ENCODE results near the gene ZFP36L2. TPM values are rescaled to one million over a fixed set of nuclear protein-coding genes. Genes with fewer than 3 reads are reported as not detected.

ZFP36L2 gene
- total RNA-seq, 4 donors from 2014 or later: 81.7 to 117 (median 85.7) TPM

- TF ChIP-seq CTCF (IDR thresholded peaks at IDR 0.05) (no peak), POLR2AphosphoS5 (IDR thresholded peaks at IDR 0.05) (no peak), POLR2A (IDR thresholded peaks at IDR 0.05; ENCODE audit: low read depth) (no peak), EP300 (IDR thresholded peaks at IDR 0.05) (no peak)
- peaks cover 51 to 63% (median 59%) of the 10 kb centered on the region in 4 donors for H3K4me1 ChIP-seq
- WGBS: 45% methylated on average over 8 of the region's 11 CpGs
- no peaks in the 10 kb centered on the region for H3K9me3 ChIP-seq
- H3K27ac ChIP-seq (replicated peaks in 1 of 4): peak overlapping the region; percentile 97 to 100 (median 98)
- H3K4me3 ChIP-seq: peak overlapping the region in 1 of 4 donors; percentile 4
- intact Hi-C loops (cut with DNase I): no loop called here
- H3K27me3 ChIP-seq: no peaks in the 10 kb centered on the region
- H3K36me3 ChIP-seq: peaks cover 0 to 6% (median 2%) of the 10 kb centered on the region in 4 donors
- no peak for DNase-seq (ENCODE audit: extremely low spot score)
Observed at GRCh38 chr2:43217228-43218154, 8.9 kb downstream of the ZFP36L2 start.

GRCh38 chr2:43216629-43217028, 9.8 kb downstream of the ZFP36L2 start:
- Histone ChIP-seq H3K4me3 (no peak overlapping the region), H3K4me1 (peaks cover 42 to 54% (median 51%) of the 10 kb centered on the region in 4 donors), H3K27me3 (no peaks in the 10 kb centered on the region), H3K9me3 (no peaks in the 10 kb centered on the region), H3K27ac (replicated peaks in 1 of 4) (peak overlapping the region in 2 of 4 donors; percentile 47 to 97), H3K36me3 (no peaks in the 10 kb centered on the region)
- TF ChIP-seq EP300 (IDR thresholded peaks at IDR 0.05) (no peak), POLR2A (IDR thresholded peaks at IDR 0.05; ENCODE audit: low read depth) (no peak), CTCF (IDR thresholded peaks at IDR 0.05) (no peak), POLR2AphosphoS5 (IDR thresholded peaks at IDR 0.05) (no peak)
- intact Hi-C loops (cut with DNase I): no loop called here
- WGBS: 94% methylated on average over 8 of the region's 8 CpGs
- DNase-seq (ENCODE audit: extremely low spot score): no peak

- peaks cover 37 to 49% (median 47%) of the 10 kb centered on the region in 4 donors for H3K4me1 ChIP-seq
- H3K27ac ChIP-seq (replicated peaks in 1 of 4): peak overlapping the region in 1 of 4 donors; percentile 47
- H3K36me3 ChIP-seq: no peaks in the 10 kb centered on the region
- H3K9me3 ChIP-seq: no peaks in the 10 kb centered on the region
- 79% methylated on average over 6 of the region's 6 CpGs for WGBS
- H3K27me3 ChIP-seq: peaks cover 0 to 3% (median 0%) of the 10 kb centered on the region in 4 donors
- TF ChIP-seq POLR2AphosphoS5 (IDR thresholded peaks at IDR 0.05) (no peak), EP300 (IDR thresholded peaks at IDR 0.05) (no peak), POLR2A (IDR thresholded peaks at IDR 0.05; ENCODE audit: low read depth) (no peak)
- intact Hi-C loops (cut with DNase I): no loop called here
- no peak overlapping the region for H3K4me3 ChIP-seq
- DNase-seq (ENCODE audit: extremely low spot score): no peak
Observed at GRCh38 chr2:43215673-43216255, 10.6 kb downstream of the ZFP36L2 start.

GRCh38 chr2:43214253-43214652, 12.2 kb downstream of the ZFP36L2 start:
- intact Hi-C loops (cut with DNase I): no loop called here
- no peak for TF ChIP-seq CTCF (IDR thresholded peaks at IDR 0.05)
- no peak for TF ChIP-seq POLR2AphosphoS5 (IDR thresholded peaks at IDR 0.05)
- no peak for TF ChIP-seq EP300 (IDR thresholded peaks at IDR 0.05)
- TF ChIP-seq POLR2A (IDR thresholded peaks at IDR 0.05; ENCODE audit: low read depth): no peak
- peaks cover 33 to 47% (median 38%) of the 10 kb centered on the region in 4 donors for H3K4me1 ChIP-seq
- H3K27ac ChIP-seq (replicated peaks in 1 of 4): no peak overlapping the region
- H3K9me3 ChIP-seq: no peaks in the 10 kb centered on the region
- peaks cover 0 to 3% (median 0%) of the 10 kb centered on the region in 4 donors for H3K27me3 ChIP-seq
- H3K4me3 ChIP-seq: no peak overlapping the region
- DNase-seq (ENCODE audit: extremely low spot score): no peak
- H3K36me3 ChIP-seq: no peaks in the 10 kb centered on the region
- WGBS: 91% methylated on average over 5 of the region's 5 CpGs

- Histone ChIP-seq H3K27ac (replicated peaks in 1 of 4) (peak overlapping the region in 3 of 4 donors; percentile 7 to 42 (median 8)), H3K4me1 (peaks cover 19 to 34% (median 25%) of the 10 kb centered on the region in 4 donors), H3K4me3 (no peak overlapping the region), H3K36me3 (no peaks in the 10 kb centered on the region), H3K9me3 (no peaks in the 10 kb centered on the region), H3K27me3 (peaks cover 0 to 3% (median 0%) of the 10 kb centered on the region in 4 donors)
- no peak for TF ChIP-seq POLR2A (IDR thresholded peaks at IDR 0.05; ENCODE audit: low read depth)
- no peak for TF ChIP-seq CTCF (IDR thresholded peaks at IDR 0.05)
- TF ChIP-seq POLR2AphosphoS5 (IDR thresholded peaks at IDR 0.05): no peak
- TF ChIP-seq EP300 (IDR thresholded peaks at IDR 0.05): no peak
- intact Hi-C loops (cut with DNase I): no loop called here
- no peak for DNase-seq (ENCODE audit: extremely low spot score)
- 84% methylated on average over 3 of the region's 3 CpGs for WGBS
Observed at GRCh38 chr2:43212931-43213330, 13.5 kb downstream of the ZFP36L2 start.
